Testis (tissue), 2 donors: ENCODE results near the gene ILDR1.

Experiments
- POLR2A ChIP-seq: fragments of 450-650 bp; IDR thresholded peaks from one replicate; pipeline ENCODE4 v1.6.1; 2017; ENCODE audit warnings: antibody characterized with exemption, mild to moderate bottlenecking, moderate library complexity
- TF ChIP-seq, protein P1 (sequence below), 3 experiments: fragments of 450-650 bp in 2 of 3; fragments of 200-600 bp in 1 of 3; sonication (generic) in 1 of 3; IDR thresholded peaks; one replicate each; pipeline ENCODE4 v1.5.1; 2016 to 2019; ENCODE audit warnings: antibody characterized with exemption in 3 of 3, mild to moderate bottlenecking in 2 of 3, moderate library complexity in 1 of 3

DNA sequence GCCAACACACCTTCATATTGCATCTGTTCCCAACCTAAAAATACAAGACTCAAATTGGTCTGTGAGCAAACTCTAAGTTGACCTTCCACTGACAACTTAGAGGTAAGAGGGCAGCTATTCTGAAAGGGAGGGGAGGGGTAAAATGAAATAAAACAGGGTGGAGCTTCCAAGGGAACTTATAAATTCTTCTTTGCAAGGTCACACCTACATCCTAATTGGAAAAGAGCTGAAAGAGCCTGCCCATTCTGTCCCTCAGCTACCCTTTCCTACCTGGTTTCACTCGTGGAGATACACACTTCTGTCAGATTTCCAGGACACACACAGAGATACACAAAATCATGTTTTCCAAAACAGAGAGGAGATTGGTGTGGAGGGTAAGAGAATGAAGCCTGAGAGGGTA, 1.0 kb downstream of the ILDR1 start:
- TF ChIP-seq, protein P1, sequence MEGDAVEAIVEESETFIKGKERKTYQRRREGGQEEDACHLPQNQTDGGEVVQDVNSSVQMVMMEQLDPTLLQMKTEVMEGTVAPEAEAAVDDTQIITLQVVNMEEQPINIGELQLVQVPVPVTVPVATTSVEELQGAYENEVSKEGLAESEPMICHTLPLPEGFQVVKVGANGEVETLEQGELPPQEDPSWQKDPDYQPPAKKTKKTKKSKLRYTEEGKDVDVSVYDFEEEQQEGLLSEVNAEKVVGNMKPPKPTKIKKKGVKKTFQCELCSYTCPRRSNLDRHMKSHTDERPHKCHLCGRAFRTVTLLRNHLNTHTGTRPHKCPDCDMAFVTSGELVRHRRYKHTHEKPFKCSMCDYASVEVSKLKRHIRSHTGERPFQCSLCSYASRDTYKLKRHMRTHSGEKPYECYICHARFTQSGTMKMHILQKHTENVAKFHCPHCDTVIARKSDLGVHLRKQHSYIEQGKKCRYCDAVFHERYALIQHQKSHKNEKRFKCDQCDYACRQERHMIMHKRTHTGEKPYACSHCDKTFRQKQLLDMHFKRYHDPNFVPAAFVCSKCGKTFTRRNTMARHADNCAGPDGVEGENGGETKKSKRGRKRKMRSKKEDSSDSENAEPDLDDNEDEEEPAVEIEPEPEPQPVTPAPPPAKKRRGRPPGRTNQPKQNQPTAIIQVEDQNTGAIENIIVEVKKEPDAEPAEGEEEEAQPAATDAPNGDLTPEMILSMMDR (IDR thresholded peaks at IDR 0.05): no peak
- TF ChIP-seq POLR2A: no peak
